HG02759 (cell line): ENCODE data around the gene HOXB6.

Source experiments
- ATAC-seq: cut with Tn5 transposase; IDR thresholded peaks from one replicate; pipeline ENCODE4 v1.9.1; 2021; ENCODE audit warnings: mild to moderate bottlenecking, moderate library complexity; ENCODE audit not compliant: unreplicated experiment

HOXB6 gene

GRCh38 chr17:48611213-48611612 lies 6.4 kb upstream of the HOXB6 start:
- no peak for ATAC-seq

- peak; percentile 36 for ATAC-seq
Observed at GRCh38 chr17:48610282-48611211, 5.8 kb upstream of the HOXB6 start, which contains the start of gene HOXB7. TSS of gene HOXB7 (minus strand) at chr17:48611017. CDS start at chr17:48610918, 99 bp downstream.

GRCh38 chr17:48609759-48610281 lies 5.0 kb upstream of the HOXB6 start:
- ATAC-seq = no peak

- no peak for ATAC-seq
Observed at GRCh38 chr17:48609033-48609432, 4.2 kb upstream of the HOXB6 start.

GRCh38 chr17:48608494-48608834 lies 3.7 kb upstream of the HOXB6 start:
- ATAC-seq = no peak

GRCh38 chr17:48606892-48607614 lies 2.3 kb upstream of the HOXB6 start:
- no peak for ATAC-seq

GRCh38 chr17:48605991-48606891 lies 1.5 kb upstream of the HOXB6 start:
- no peak for ATAC-seq

- ATAC-seq = no peak
Observed at GRCh38 chr17:48605409-48605919, 678 bp upstream of the HOXB6 start.

GRCh38 chr17:48603959-48604769 lies 622 bp downstream of the HOXB6 start:
- no peak for ATAC-seq

GRCh38 chr17:48601539-48602425 lies 3.0 kb downstream of the HOXB6 start:
- no peak for ATAC-seq

GRCh38 chr17:48601207-48601538 lies 3.6 kb downstream of the HOXB6 start:
- no peak for ATAC-seq

- no peak for ATAC-seq
Observed at GRCh38 chr17:48600244-48601098, 4.3 kb downstream of the HOXB6 start.

GRCh38 chr17:48599354-48599753 lies 5.4 kb downstream of the HOXB6 start:
- no peak for ATAC-seq

- no peak for ATAC-seq
Observed at GRCh38 chr17:48598736-48599135, 6.0 kb downstream of the HOXB6 start.

- no peak for ATAC-seq
Observed at GRCh38 chr17:48597778-48598631, 6.8 kb downstream of the HOXB6 start.

GRCh38 chr17:48597528-48597777 lies 7.3 kb downstream of the HOXB6 start:
- ATAC-seq = no peak
